Calu3 (cell line): ENCODE measurements around the gene SVOP. TPM values are rescaled to one million over a fixed set of nuclear protein-coding genes. Genes with fewer than 3 reads are reported as not detected.

ENCODE experiments used
- BruUV-seq: library from RNA; stranded (reverse); fragments of 400-500 nt; replicated peaks from 2 replicates; lab custom pipeline; 2021; lab: Mats Ljungman, UMichigan
- CTCF ChIA-PET: fragments of 300-600 bp; sonication (Branson Sonifier 250); formaldehyde crosslinking; loops from one replicate; lab custom pipeline; 2022; ENCODE audit warnings: antibody characterized with exemption; lab: Charles Lee
- DNase-seq: peaks from one replicate; pipeline ENCODE4 v3.0.0; 2022
- H3K27ac Mint-ChIP-seq: one replicate; pipeline ENCODE4 v1.8.0; 2022; ENCODE audit warnings: mixed read lengths; ENCODE audit not compliant: unreplicated experiment
- H3K27me3 Mint-ChIP-seq: one replicate; pipeline ENCODE4 v1.8.0; 2022; ENCODE audit warnings: mixed read lengths; ENCODE audit not compliant: unreplicated experiment
- H3K36me3 Mint-ChIP-seq: one replicate; pipeline ENCODE4 v1.8.0; 2022; ENCODE audit warnings: mild to moderate bottlenecking, moderate library complexity, mixed read lengths; ENCODE audit not compliant: insufficient read depth, unreplicated experiment
- H3K4me1 Mint-ChIP-seq: one replicate; pipeline ENCODE4 v1.8.0; 2022; ENCODE audit warnings: mild to moderate bottlenecking, low read depth, mixed read lengths; ENCODE audit not compliant: unreplicated experiment
- H3K4me3 Mint-ChIP-seq: one replicate; pipeline ENCODE4 v1.8.0; 2022; ENCODE audit warnings: mild to moderate bottlenecking, low read depth, moderate library complexity, mixed read lengths; ENCODE audit not compliant: unreplicated experiment
- H3K9me3 Mint-ChIP-seq: one replicate; pipeline ENCODE4 v1.8.0; 2022; ENCODE audit warnings: low read depth, mixed read lengths; ENCODE audit not compliant: unreplicated experiment
- CTCF ChIP-seq: fragments of 200-600 bp; IDR thresholded peaks from one replicate; pipeline ENCODE4 v1.8.0; 2022; ENCODE audit warnings: antibody characterized with exemption; ENCODE audit not compliant: unreplicated experiment
- intact Hi-C: fragments of 100-400 bp; cut with micrococcal nuclease; formaldehyde crosslinking; loops from one replicate; pipeline ENCODE4 v1.10.0; 2022; ENCODE audit not compliant: unreplicated experiment
- total RNA-seq: library from RNA; stranded (reverse); gene quantifications from 2 replicates; pipeline ENCODE4 v1.2.3, GENCODE V29; 2022

Gene SVOP
- total RNA-seq, 1 experiment from 2014 or later = not detected

GRCh38 chr12:108965886-108966285, 55.0 kb downstream of the SVOP start:
- Mint-ChIP-seq H3K4me3 (no peak overlapping the region), H3K4me1 (no peaks in the 10 kb centered on the region), H3K27ac (no peak overlapping the region), H3K9me3 (no peaks in the 10 kb centered on the region), H3K36me3 (no peaks in the 10 kb centered on the region), H3K27me3 (peaks cover 28% of the 10 kb centered on the region)
- no peak for DNase-seq
- TF ChIP-seq CTCF = no peak
- BruUV-seq = no TSS peak
- intact Hi-C loops = loop anchor here (10.0 kb wide), 1 partner anchor 129 kb away; the partner anchor contains the start of genes ALKBH2 and UNG
- CTCF ChIA-PET = no interaction called here

GRCh38 chr12:108964371-108965352, 56.2 kb downstream of the SVOP start:
- Mint-ChIP-seq H3K36me3 (no peaks in the 10 kb centered on the region), H3K27me3 (peaks cover 21% of the 10 kb centered on the region), H3K4me1 (no peaks in the 10 kb centered on the region), H3K4me3 (no peak overlapping the region), H3K27ac (no peak overlapping the region), H3K9me3 (no peaks in the 10 kb centered on the region)
- no peak for TF ChIP-seq CTCF
- intact Hi-C loops = loop anchor here (10.0 kb wide), 1 partner anchor 130 kb away; the partner anchor contains the start of genes ALKBH2 and UNG
- no TSS peak for BruUV-seq
- DNase-seq = no peak
- CTCF ChIA-PET = no interaction called here

- no TSS peak for BruUV-seq
- no peak for DNase-seq
- Mint-ChIP-seq H3K9me3 (no peaks in the 10 kb centered on the region), H3K4me1 (no peaks in the 10 kb centered on the region), H3K27ac (no peak overlapping the region), H3K27me3 (peaks cover 16% of the 10 kb centered on the region), H3K36me3 (no peaks in the 10 kb centered on the region), H3K4me3 (no peak overlapping the region)
- CTCF ChIA-PET = no interaction called here
- TF ChIP-seq CTCF = no peak
- intact Hi-C loops = loop anchor here (10.0 kb wide), 1 partner anchor 133 kb away; the partner anchor contains the start of genes ALKBH2 and UNG
These were observed 58.6 kb downstream of the SVOP start for GRCh38 chr12:108962256-108962655.

- intact Hi-C loops = loop anchor here (10.0 kb wide), 2 partner anchors 135 kb away; partner anchors contain the start of genes ALKBH2 and UNG
- no peak for TF ChIP-seq CTCF
- BruUV-seq = no TSS peak
- Mint-ChIP-seq H3K27me3 (peaks cover 38% of the 10 kb centered on the region), H3K4me3 (no peak overlapping the region), H3K27ac (no peak overlapping the region), H3K9me3 (no peaks in the 10 kb centered on the region), H3K36me3 (no peaks in the 10 kb centered on the region), H3K4me1 (no peaks in the 10 kb centered on the region)
- CTCF ChIA-PET = no interaction called here
- no peak for DNase-seq
These were observed 60.9 kb downstream of the SVOP start for GRCh38 chr12:108959748-108960655.
